Measurements from ENCODE around the gene LEPR.

DNA sequence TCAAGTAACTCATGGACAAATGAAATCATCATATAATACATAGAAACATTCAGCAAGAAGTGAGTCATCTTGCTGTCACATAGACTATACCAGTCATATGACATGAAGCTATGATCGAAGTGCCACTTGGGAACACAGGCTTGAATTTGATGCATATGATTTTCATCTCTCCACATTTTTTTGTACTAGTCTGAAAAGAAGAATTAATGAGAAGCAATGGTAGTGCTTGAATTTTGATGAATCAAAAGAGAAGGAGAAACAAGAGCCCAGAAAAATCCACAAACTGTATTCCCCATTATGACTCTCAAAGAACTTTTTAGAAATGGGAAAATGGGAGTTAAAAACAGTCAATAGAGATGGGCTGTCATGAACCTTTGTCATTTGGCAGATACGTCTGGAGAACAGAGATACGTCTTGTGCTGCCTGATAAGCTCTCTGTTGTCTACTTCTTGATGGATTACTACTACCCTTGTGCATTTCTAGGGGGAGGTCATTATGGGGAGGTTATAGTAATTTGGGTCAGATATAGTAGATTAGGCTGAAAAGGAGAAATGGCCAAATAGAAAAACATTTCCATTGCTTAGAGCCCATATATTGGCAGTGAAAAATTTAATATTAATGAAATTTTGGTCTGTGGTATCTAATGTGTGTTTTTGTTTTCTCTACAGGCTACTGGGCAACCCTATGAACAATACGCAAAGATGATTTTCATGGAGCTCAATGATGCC is 8.0 kb upstream of the LEPR start:
- no peak for TF ChIP-seq POLR2A (IDR thresholded peaks at IDR 0.05)
- TF ChIP-seq, protein P1, sequence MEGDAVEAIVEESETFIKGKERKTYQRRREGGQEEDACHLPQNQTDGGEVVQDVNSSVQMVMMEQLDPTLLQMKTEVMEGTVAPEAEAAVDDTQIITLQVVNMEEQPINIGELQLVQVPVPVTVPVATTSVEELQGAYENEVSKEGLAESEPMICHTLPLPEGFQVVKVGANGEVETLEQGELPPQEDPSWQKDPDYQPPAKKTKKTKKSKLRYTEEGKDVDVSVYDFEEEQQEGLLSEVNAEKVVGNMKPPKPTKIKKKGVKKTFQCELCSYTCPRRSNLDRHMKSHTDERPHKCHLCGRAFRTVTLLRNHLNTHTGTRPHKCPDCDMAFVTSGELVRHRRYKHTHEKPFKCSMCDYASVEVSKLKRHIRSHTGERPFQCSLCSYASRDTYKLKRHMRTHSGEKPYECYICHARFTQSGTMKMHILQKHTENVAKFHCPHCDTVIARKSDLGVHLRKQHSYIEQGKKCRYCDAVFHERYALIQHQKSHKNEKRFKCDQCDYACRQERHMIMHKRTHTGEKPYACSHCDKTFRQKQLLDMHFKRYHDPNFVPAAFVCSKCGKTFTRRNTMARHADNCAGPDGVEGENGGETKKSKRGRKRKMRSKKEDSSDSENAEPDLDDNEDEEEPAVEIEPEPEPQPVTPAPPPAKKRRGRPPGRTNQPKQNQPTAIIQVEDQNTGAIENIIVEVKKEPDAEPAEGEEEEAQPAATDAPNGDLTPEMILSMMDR (IDR thresholded peaks at IDR 0.05), result no peak

All from lower leg skin (tissue), 3 donors.